ENCODE data around the gene RPE. TPM values are rescaled to one million over a fixed set of nuclear protein-coding genes. Genes with fewer than 3 reads are reported as not detected.

Gene RPE
- total and polyA plus RNA-seq, 2 donors (not counting 1 experiment from before 2014, with no cell fraction given) = 16.3 to 47.8 TPM

DNA sequence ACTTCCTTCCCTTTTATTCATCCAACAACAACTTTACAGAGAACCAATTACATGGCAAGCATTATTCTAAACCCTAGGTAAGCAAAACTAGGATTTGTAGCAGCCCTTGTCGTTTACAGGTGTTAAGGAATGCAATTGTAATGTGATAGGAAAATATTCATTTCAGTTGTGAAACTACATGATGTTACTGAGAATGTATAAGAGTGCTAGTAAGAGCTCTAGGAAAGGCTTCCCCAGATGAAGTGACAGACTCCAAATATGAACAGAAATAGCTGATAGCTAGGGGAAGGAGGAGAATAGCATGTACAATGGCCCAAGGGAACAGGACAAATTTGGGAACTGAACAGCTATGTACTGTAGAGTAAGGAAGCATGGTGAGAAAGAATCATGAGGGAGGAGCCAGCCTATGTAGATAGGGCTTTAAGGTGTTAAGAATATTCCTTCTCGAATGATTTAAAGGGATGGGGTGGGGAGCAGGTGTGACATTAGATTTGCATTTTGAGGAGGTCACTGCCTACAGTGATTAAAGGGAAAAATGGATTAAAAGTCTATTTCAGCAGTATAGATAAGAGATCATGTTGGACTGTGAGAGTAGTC is 31.7 kb downstream of the RPE start:
- H3K36me3 ChIP-seq (replicated peaks in 1 of 2; ENCODE audit: control extremely low read depth in 1 of 2, control insufficient read depth in 1 of 2, extremely low read depth in 1 of 2, insufficient read depth in 2 of 2, low read length in 1 of 2) = no peaks in the 10 kb centered on the region
- no peaks in the 10 kb centered on the region for H3K4me1 Mint-ChIP-seq
- 82% methylated on average over 2 of the region's 2 CpGs for WGBS (ENCODE audit: insufficient coverage)
- H3K9ac ChIP-seq (ENCODE audit: low read length) = no peak overlapping the region
- ChIA-PET CTCF (interaction anchor here (0.6 kb wide), 1 partner anchor 31 kb away, joined by 3 read pairs; no protein-coding TSS in a partner anchor), POLR2A (no interaction called here)
- H3K9me3 Mint-ChIP-seq (ENCODE audit: insufficient read depth) = no peaks in the 10 kb centered on the region
- no peaks in the 10 kb centered on the region for H3K79me2 ChIP-seq (ENCODE audit: control insufficient read depth, insufficient read depth, low read length)
- no peaks in the 10 kb centered on the region for H3K27me3 Mint-ChIP-seq
- no peak overlapping the region for H3K4me3 Mint-ChIP-seq
- no peaks in the 10 kb centered on the region for H3K9me3 ChIP-seq (ENCODE audit: control extremely low read depth in 1 of 3, control insufficient read depth in 2 of 3, insufficient read depth in 1 of 3, low read length in 2 of 3)
- H3K4me1 ChIP-seq (ENCODE audit: control insufficient read depth in 2 of 2, insufficient read depth in 2 of 2, low read length in 2 of 2) = no peaks in the 10 kb centered on the region
- H3K4me2 ChIP-seq (replicated peaks; ENCODE audit: low read depth, low read length, poor library complexity, severe bottlenecking) = no peak overlapping the region
- no peak overlapping the region for H3K4me3 ChIP-seq (ENCODE audit: control extremely low read depth in 1 of 5, extremely low read depth in 1 of 5, insufficient read depth in 1 of 5, low read depth in 2 of 5, low read length in 4 of 5)
- DNase-seq = no peak
- ATAC-seq (ENCODE audit: low read depth) = no peak
- H3K27ac ChIP-seq (ENCODE audit: low read length in 2 of 2) = no peak overlapping the region
- no peaks in the 10 kb centered on the region for H3K27me3 ChIP-seq (replicated peaks in 1 of 4; ENCODE audit: control extremely low read depth in 1 of 4, control insufficient read depth in 3 of 4, insufficient read depth in 4 of 4, low read length in 3 of 4)
- no peaks in the 10 kb centered on the region for H4K20me1 ChIP-seq (ENCODE audit: control insufficient read depth, insufficient read depth, low read length, poor library complexity, severe bottlenecking)
- H2AFZ ChIP-seq (ENCODE audit: insufficient read depth, low read depth, low read length, poor library complexity, severe bottlenecking) = no peak overlapping the region
- TF ChIP-seq EZH2 (IDR thresholded peaks at IDR 0.05; ENCODE audit: borderline replicate concordance, insufficient read depth, low read depth, low read length, poor library complexity, severe bottlenecking) (no peak), CTCF (IDR thresholded peaks at IDR 0.05) (no peak)
- H3K27ac Mint-ChIP-seq = no peak overlapping the region
- intact Hi-C loops (cut with micrococcal nuclease) = no loop called here

GRCh38 chr2:210035679-210036078 is 33.2 kb downstream of the RPE start:
- intact Hi-C loops (cut with micrococcal nuclease) = no loop called here
- ChIA-PET CTCF (no interaction called here), POLR2A (no interaction called here)
- ATAC-seq (ENCODE audit: low read depth) = no peak
- Histone ChIP-seq H4K20me1 (ENCODE audit: control insufficient read depth, insufficient read depth, low read length, poor library complexity, severe bottlenecking) (no peaks in the 10 kb centered on the region), H2AFZ (ENCODE audit: insufficient read depth, low read depth, low read length, poor library complexity, severe bottlenecking) (no peak overlapping the region), H3K36me3 (replicated peaks in 1 of 2; ENCODE audit: control extremely low read depth in 1 of 2, control insufficient read depth in 1 of 2, extremely low read depth in 1 of 2, insufficient read depth in 2 of 2, low read length in 1 of 2) (no peaks in the 10 kb centered on the region), H3K9me3 (ENCODE audit: control extremely low read depth in 1 of 3, control insufficient read depth in 2 of 3, insufficient read depth in 1 of 3, low read length in 2 of 3) (no peaks in the 10 kb centered on the region), H3K79me2 (ENCODE audit: control insufficient read depth, insufficient read depth, low read length) (no peaks in the 10 kb centered on the region), H3K9ac (ENCODE audit: low read length) (no peak overlapping the region), H3K27me3 (replicated peaks in 1 of 4; ENCODE audit: control extremely low read depth in 1 of 4, control insufficient read depth in 3 of 4, insufficient read depth in 4 of 4, low read length in 3 of 4) (no peaks in the 10 kb centered on the region), H3K4me3 (ENCODE audit: control extremely low read depth in 1 of 5, extremely low read depth in 1 of 5, insufficient read depth in 1 of 5, low read depth in 2 of 5, low read length in 4 of 5) (no peak overlapping the region), H3K27ac (ENCODE audit: low read length in 2 of 2) (no peak overlapping the region), H3K4me1 (ENCODE audit: control insufficient read depth in 2 of 2, insufficient read depth in 2 of 2, low read length in 2 of 2) (no peaks in the 10 kb centered on the region), H3K4me2 (replicated peaks; ENCODE audit: low read depth, low read length, poor library complexity, severe bottlenecking) (no peak overlapping the region)
- Mint-ChIP-seq H3K27ac (no peak overlapping the region), H3K27me3 (no peaks in the 10 kb centered on the region), H3K4me3 (no peak overlapping the region), H3K4me1 (no peaks in the 10 kb centered on the region), H3K9me3 (ENCODE audit: insufficient read depth) (no peaks in the 10 kb centered on the region)
- no peak for DNase-seq
- 93% methylated on average over 2 of the region's 4 CpGs for WGBS (ENCODE audit: insufficient coverage)
- no peak for TF ChIP-seq EZH2 (IDR thresholded peaks at IDR 0.05; ENCODE audit: borderline replicate concordance, insufficient read depth, low read depth, low read length, poor library complexity, severe bottlenecking)
- TF ChIP-seq CTCF (IDR thresholded peaks at IDR 0.05) = no peak

Measured in B cell (primary cell).